ENCODE data around the gene SIMC1.

GRCh38 chr5:176359658-176360057 is 121.4 kb downstream of the SIMC1 start:
- no peak for TF ChIP-seq CTCF (IDR thresholded peaks at IDR 0.05)
- no peak for TF ChIP-seq POLR2AphosphoS5 (IDR thresholded peaks at IDR 0.05)

Measured in esophagus muscularis mucosa (tissue), 3 donors.